ENCODE data around the gene PWWP2B.

GRCh38 chr10:132362151-132362611, 34.8 kb upstream of the PWWP2B start:
- TF ChIP-seq POLR2A (IDR thresholded peaks at IDR 0.05; ENCODE audit: low read depth, low read length) (no peak), SPI1 (IDR thresholded peaks at IDR 0.05; ENCODE audit: low read depth, low read length) (no peak), TAF1 (IDR thresholded peaks at IDR 0.05; ENCODE audit: low read depth, low read length) (no peak), POLR2AphosphoS5 (IDR thresholded peaks at IDR 0.05; ENCODE audit: low read depth, low read length) (no peak)

Data from GM12891 (cell line).